NB4 (cell line): Measurements from ENCODE around the gene DLK1.

Experiments used
- DNase-seq: peaks from one replicate; pipeline ENCODE4 v3.0.0; 2010; ENCODE audit warnings: low read depth
- H3K4me3 ChIP-seq: one replicate; pipeline ENCODE4 v1.5.1; 2011; ENCODE audit warnings: mild to moderate bottlenecking, low read depth, low read length, moderate library complexity
- MYC ChIP-seq: IDR thresholded peaks from 2 replicates; pipeline ENCODE4 v1.6.1; 2011; ENCODE audit warnings: low read depth, low read length
- POLR2A ChIP-seq: IDR thresholded peaks from 2 replicates; pipeline ENCODE4 v1.6.1; 2011; ENCODE audit warnings: mild to moderate bottlenecking; ENCODE audit not compliant: insufficient read length; ENCODE audit errors: extremely low read depth
- TF ChIP-seq, protein P1 (sequence below): IDR thresholded peaks from one replicate; pipeline ENCODE4 v1.5.1; 2012; ENCODE audit warnings: low read depth, low read length
- TF ChIP-seq, protein P2 (sequence below): IDR thresholded peaks from 2 replicates; pipeline ENCODE4 v1.6.1; 2011; ENCODE audit warnings: low read depth, low read length

The DLK1 gene

DNA sequence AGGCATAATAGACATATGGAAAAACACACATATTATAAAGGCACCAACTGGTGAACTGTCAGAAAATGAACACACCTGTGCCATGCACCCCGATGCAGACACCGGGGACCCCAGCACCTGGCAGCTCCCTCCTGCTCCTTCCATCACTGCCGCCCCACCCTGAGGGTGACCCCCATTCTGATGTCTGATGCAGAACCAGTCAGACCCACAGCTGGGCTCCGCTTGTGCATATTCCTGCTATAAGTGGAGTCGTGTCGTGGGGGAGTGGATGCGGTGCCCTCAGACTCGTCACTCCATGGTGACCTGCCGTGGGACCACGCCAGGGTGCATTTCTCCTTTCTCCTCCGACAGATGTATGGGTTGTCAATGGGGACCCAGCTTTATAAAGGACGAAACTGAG lies 53.6 kb downstream of the DLK1 start:
- no peak for DNase-seq
- TF ChIP-seq POLR2A = no peak
- TF ChIP-seq, protein P1, sequence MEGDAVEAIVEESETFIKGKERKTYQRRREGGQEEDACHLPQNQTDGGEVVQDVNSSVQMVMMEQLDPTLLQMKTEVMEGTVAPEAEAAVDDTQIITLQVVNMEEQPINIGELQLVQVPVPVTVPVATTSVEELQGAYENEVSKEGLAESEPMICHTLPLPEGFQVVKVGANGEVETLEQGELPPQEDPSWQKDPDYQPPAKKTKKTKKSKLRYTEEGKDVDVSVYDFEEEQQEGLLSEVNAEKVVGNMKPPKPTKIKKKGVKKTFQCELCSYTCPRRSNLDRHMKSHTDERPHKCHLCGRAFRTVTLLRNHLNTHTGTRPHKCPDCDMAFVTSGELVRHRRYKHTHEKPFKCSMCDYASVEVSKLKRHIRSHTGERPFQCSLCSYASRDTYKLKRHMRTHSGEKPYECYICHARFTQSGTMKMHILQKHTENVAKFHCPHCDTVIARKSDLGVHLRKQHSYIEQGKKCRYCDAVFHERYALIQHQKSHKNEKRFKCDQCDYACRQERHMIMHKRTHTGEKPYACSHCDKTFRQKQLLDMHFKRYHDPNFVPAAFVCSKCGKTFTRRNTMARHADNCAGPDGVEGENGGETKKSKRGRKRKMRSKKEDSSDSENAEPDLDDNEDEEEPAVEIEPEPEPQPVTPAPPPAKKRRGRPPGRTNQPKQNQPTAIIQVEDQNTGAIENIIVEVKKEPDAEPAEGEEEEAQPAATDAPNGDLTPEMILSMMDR = no peak
- TF ChIP-seq, protein P2, sequence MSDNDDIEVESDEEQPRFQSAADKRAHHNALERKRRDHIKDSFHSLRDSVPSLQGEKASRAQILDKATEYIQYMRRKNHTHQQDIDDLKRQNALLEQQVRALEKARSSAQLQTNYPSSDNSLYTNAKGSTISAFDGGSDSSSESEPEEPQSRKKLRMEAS = no peak
- no peak for TF ChIP-seq MYC
- no peak overlapping the region for H3K4me3 ChIP-seq

DNA sequence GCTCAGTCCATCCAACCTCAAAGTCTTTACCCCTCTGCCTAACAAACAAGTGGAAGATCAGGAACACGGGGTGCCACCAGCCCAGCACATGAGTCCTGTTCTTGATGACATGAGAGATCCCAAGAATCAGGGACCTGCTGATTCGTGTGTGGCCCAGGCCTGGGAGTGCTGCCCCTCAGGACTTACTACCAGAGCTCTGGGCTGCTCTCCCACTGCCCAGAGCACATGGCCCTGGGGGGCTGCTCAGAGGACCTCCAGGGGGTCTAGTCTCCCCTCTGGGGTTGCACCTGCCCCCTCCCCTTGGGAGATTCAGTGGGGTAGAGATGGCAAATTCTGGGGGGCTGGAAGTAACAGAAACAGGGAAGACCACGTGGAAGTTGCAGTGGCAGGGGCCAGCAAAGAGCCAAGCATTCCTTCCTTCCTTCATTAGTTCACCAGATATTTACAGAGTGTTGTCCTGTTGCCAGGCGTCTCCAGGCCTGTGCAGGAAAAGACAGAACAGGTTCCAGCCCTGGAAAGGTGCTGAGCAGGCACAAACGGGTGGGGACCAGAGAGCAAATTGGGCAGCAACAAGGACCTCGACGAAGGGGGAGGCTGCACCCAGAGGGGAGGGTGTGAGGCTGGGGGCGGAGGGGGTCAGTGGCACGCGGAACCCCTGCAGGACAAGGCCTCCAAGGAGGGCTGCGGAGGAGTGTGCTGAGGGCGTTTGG lies 54.1 kb downstream of the DLK1 start:
- TF ChIP-seq, protein P1 = no peak
- TF ChIP-seq, protein P2 = no peak
- TF ChIP-seq MYC = no peak
- no peak for TF ChIP-seq POLR2A
- no peak for DNase-seq
- no peak overlapping the region for H3K4me3 ChIP-seq

DNA sequence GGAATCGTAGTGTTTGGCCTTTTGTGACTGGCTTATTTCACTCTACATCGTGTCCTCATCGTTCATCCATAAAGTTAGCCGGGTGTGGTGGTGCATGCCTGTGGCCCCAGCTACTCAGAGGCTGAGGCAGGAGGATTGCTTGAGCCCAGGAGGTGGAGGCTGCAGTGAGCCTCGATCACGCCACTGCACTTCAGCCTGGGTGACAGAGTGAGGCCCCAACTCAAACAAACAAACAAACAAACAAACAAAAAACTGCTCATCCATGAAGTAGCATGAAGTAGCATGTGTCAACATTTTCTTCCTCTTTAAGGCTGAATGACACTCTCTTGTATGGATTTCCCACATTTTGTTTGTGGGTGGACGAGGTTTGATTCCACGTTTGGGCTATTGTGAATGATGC lies 55.3 kb downstream of the DLK1 start:
- TF ChIP-seq POLR2A = no peak
- TF ChIP-seq, protein P2 = no peak
- TF ChIP-seq, protein P1 = no peak
- no peak for TF ChIP-seq MYC
- no peak for DNase-seq
- no peak overlapping the region for H3K4me3 ChIP-seq

DNA sequence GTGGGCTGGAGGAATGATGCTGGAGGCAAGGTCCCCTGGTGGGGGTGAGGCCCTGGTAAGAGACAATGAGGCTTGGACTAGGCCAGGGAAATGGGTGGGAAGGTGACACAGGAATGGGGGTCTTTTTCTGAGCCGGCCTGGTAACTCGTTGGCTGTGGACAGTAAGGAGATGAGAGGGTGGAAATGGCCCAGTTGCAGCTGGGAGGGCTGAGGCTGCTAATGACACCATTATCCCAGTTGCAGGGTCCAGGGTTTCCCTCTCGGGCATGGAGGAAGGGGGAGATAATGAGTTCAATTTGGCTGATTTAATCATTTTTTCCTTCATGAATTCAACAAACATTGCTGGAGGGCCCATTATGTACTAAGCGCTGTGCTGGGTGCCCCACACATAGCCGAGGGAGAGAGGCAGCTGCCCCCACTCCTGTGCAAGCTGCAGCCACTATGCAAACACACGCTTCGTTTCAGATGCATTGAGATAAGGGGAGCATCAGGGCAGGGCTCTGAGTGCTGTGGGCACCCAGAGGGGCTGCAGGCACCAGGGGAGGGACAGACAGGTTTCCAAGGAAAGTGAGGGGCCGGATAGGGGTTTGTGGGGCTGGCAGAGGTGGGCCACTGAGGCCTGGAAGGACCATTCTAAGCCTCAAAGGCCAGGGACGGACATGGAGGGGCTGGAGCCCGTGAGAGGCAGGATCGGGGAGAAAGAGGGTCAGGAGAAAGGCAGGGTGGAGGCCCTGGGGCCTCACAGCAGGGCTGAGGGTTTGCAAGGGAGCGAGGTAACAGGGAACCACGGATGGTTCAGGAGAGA lies 56.0 kb downstream of the DLK1 start:
- DNase-seq = no peak
- H3K4me3 ChIP-seq = no peak overlapping the region
- TF ChIP-seq MYC = no peak

DNA sequence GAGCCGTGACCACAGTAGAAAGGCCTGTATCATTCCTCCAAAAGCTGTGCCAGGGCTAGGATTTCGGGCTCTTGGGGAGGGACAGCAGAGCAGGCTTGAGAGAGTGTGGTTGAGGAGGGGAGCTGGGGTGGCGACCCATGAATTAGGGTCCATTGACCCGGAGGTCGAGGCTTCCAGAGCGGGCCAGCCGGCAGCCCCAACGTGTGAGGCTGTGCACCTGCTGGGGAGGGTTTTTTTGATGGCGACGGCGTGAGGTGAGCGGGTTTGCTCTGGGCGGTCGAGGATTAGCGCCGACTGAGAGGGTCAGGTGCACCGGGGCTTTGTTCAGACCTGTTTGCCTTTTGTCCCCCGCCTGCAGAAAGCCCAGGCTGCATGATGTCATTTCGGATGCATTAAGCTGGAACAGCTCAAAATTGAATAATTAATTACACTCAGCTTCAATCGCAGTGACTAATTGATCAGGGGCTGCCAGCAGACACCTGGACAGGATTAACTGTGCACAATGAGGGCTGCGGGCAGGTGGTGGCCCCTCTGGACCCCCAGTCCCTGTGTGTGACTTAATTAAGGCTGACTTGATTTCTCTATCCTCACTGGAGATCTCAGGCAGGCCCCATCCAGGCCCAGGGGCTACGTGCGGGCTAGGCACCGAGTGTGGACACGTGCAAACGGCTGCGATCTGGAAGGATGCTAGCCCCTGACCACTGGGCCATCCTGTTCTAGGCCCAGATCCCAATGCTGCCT lies 57.1 kb downstream of the DLK1 start:
- DNase-seq = no peak
- TF ChIP-seq POLR2A = no peak
- TF ChIP-seq, protein P2 = no peak
- TF ChIP-seq MYC = no peak
- TF ChIP-seq, protein P1 = no peak
- no peak overlapping the region for H3K4me3 ChIP-seq
